Parathyroid adenoma (tissue), 2 donors: ENCODE results near the gene ZNF212.

Source experiments
- H2AFZ ChIP-seq: fragments of 300-600 bp; sonication (generic); one replicate; pipeline ENCODE4 v1.7.0; 2017; ENCODE audit warnings: antibody characterized with exemption, mild to moderate bottlenecking
- H3K27ac ChIP-seq: fragments of 300-600 bp; sonication (generic); one replicate; pipeline ENCODE4 v1.7.0; 2017
- H3K27me3 ChIP-seq: fragments of 300-600 bp; sonication (generic); one replicate; pipeline ENCODE4 v1.7.0; 2017; ENCODE audit warnings: low read length; ENCODE audit not compliant: control insufficient read depth, insufficient read depth
- H3K36me3 ChIP-seq: fragments of 300-600 bp; sonication (generic); one replicate; pipeline ENCODE4 v1.7.0; 2017; ENCODE audit warnings: low read length; ENCODE audit not compliant: control insufficient read depth, insufficient read depth
- H3K4me1 ChIP-seq: fragments of 300-600 bp; sonication (generic); one replicate; pipeline ENCODE4 v1.7.0; 2017; ENCODE audit warnings: control low read depth
- H3K4me2 ChIP-seq: fragments of 300-600 bp; sonication (generic); one replicate; pipeline ENCODE4 v1.7.0; 2017; ENCODE audit warnings: low read length
- H3K4me3 ChIP-seq: fragments of 300-600 bp; sonication (generic); one replicate; pipeline ENCODE4 v1.7.0; 2017; ENCODE audit warnings: low read depth, low read length
- H3K79me2 ChIP-seq: fragments of 300-600 bp; sonication (generic); one replicate; pipeline ENCODE4 v1.7.0; 2017; ENCODE audit warnings: control low read depth
- H3K9ac ChIP-seq: fragments of 300-600 bp; sonication (generic); one replicate; pipeline ENCODE4 v1.7.0; 2017; ENCODE audit warnings: mild to moderate bottlenecking
- H3K9me3 ChIP-seq: fragments of 300-600 bp; sonication (generic); one replicate; pipeline ENCODE4 v1.7.0; 2017; ENCODE audit warnings: low read length; ENCODE audit not compliant: control insufficient read depth
- TF ChIP-seq, protein P1 (sequence below): fragments of 300-600 bp; sonication (generic); IDR thresholded peaks from one replicate; pipeline ENCODE4 v1.7.0; 2017; ENCODE audit warnings: antibody characterized with exemption, mild to moderate bottlenecking
- donor health status: primary hyperparathyroidism.

ZNF212 gene

GRCh38 chr7:149289262-149289661 lies 49.8 kb downstream of the ZNF212 start:
- Histone ChIP-seq H3K79me2 (no peaks in the 10 kb centered on the region), H3K9ac (no peak overlapping the region), H3K9me3 (no peaks in the 10 kb centered on the region), H3K36me3 (no peaks in the 10 kb centered on the region), H3K4me2 (no peak overlapping the region), H3K4me1 (peaks cover 3% of the 10 kb centered on the region), H3K27ac (no peak overlapping the region), H3K27me3 (no peaks in the 10 kb centered on the region), H2AFZ (no peak overlapping the region), H3K4me3 (no peak overlapping the region)
- TF ChIP-seq, protein P1, sequence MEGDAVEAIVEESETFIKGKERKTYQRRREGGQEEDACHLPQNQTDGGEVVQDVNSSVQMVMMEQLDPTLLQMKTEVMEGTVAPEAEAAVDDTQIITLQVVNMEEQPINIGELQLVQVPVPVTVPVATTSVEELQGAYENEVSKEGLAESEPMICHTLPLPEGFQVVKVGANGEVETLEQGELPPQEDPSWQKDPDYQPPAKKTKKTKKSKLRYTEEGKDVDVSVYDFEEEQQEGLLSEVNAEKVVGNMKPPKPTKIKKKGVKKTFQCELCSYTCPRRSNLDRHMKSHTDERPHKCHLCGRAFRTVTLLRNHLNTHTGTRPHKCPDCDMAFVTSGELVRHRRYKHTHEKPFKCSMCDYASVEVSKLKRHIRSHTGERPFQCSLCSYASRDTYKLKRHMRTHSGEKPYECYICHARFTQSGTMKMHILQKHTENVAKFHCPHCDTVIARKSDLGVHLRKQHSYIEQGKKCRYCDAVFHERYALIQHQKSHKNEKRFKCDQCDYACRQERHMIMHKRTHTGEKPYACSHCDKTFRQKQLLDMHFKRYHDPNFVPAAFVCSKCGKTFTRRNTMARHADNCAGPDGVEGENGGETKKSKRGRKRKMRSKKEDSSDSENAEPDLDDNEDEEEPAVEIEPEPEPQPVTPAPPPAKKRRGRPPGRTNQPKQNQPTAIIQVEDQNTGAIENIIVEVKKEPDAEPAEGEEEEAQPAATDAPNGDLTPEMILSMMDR, result no peak

DNA sequence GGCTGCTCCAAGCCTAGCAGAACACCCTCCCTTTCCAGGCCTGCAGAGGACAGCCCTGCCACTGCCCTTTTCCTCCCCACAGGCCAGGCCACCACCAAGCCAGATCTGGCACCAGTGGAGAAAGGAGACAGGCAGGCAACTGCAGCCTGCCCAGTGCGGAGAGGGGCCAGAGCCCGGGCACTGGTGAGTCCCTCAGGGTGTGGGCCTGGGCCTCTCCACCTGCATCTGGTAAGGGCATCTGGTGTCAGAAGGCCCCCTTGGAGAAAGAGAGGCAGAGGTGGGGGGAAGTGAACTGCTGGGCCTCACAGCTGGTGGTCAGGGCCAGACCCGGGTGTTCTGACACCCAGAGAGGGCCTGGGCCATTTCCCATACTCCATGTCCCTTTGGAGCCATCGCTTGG lies 50.4 kb downstream of the ZNF212 start:
- TF ChIP-seq, protein P1, result no peak
- Histone ChIP-seq H3K9me3 (no peaks in the 10 kb centered on the region), H3K4me1 (peaks cover 3% of the 10 kb centered on the region), H3K27ac (no peak overlapping the region), H3K79me2 (no peaks in the 10 kb centered on the region), H3K4me3 (no peak overlapping the region), H2AFZ (no peak overlapping the region), H3K4me2 (no peak overlapping the region), H3K9ac (no peak overlapping the region), H3K36me3 (no peaks in the 10 kb centered on the region), H3K27me3 (no peaks in the 10 kb centered on the region)

- no peak overlapping the region for H3K4me3 ChIP-seq
- H3K9ac ChIP-seq, result no peak overlapping the region
- H3K27ac ChIP-seq, result no peak overlapping the region
- H2AFZ ChIP-seq, result no peak overlapping the region
- TF ChIP-seq, protein P1, result no peak
- no peaks in the 10 kb centered on the region for H3K9me3 ChIP-seq
- no peaks in the 10 kb centered on the region for H3K36me3 ChIP-seq
- no peaks in the 10 kb centered on the region for H3K4me1 ChIP-seq
- H3K27me3 ChIP-seq, result no peaks in the 10 kb centered on the region
- H3K4me2 ChIP-seq, result no peak overlapping the region
- H3K79me2 ChIP-seq, result no peaks in the 10 kb centered on the region
Observed at GRCh38 chr7:149291036-149291780, 51.8 kb downstream of the ZNF212 start.

- Histone ChIP-seq H3K79me2 (no peaks in the 10 kb centered on the region), H3K4me3 (no peak overlapping the region), H3K36me3 (no peaks in the 10 kb centered on the region), H3K9me3 (no peaks in the 10 kb centered on the region), H3K4me1 (no peaks in the 10 kb centered on the region), H3K27me3 (no peaks in the 10 kb centered on the region), H2AFZ (no peak overlapping the region), H3K9ac (no peak overlapping the region), H3K27ac (no peak overlapping the region), H3K4me2 (no peak overlapping the region)
- TF ChIP-seq, protein P1, result no peak
Observed at GRCh38 chr7:149291781-149292461, 52.5 kb downstream of the ZNF212 start.
